ENCODE measurements around the gene CMKLR1.

CMKLR1 gene, protein sequence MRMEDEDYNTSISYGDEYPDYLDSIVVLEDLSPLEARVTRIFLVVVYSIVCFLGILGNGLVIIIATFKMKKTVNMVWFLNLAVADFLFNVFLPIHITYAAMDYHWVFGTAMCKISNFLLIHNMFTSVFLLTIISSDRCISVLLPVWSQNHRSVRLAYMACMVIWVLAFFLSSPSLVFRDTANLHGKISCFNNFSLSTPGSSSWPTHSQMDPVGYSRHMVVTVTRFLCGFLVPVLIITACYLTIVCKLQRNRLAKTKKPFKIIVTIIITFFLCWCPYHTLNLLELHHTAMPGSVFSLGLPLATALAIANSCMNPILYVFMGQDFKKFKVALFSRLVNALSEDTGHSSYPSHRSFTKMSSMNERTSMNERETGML

DNA sequence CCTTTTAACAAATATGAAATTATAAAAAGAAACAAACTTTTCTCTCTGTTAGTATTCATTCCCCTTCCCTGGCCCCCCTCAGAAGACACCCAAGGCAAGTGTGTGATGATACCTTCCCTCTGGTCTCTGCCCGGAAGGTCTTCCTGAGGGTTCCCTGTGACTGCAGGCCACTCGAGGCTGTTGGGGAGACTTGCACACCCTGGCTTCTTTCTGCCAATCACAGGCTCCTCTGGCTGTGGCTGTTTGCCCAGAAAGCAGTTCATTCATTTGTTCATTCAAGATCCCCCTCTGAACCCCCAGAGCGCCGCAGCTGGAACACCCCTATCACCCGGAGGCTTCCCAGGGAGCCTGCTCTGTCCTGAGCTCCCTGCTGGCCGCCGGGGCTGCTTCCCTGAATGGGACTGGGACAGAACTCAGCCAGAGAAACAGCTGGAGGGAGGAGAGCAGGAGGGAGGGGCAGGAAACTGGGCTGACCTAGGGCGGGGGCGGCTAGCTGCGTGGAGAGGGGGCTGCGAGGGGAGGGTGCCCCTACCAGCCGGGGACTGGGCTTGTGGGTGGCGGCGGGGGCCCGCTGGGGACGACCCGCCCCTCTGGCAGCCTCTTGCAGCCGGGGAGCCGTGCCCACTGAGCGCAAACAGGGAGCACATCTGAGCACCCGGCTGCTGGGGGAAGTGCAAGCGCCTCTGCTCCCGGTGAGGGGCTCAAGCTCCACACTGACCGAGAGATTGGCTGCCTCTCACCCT, at the start of gene CMKLR1:
Gene CMKLR1, minus strand, starts transcription at position 397 of the 743 bp plus-strand sequence. CDS start 45,720 bp downstream, outside the sequence.
- no peak for DNase-seq

GRCh38 chr12:108387771-108388170, 48.7 kb upstream of the CMKLR1 start:
- no peak for DNase-seq

GRCh38 chr12:108386709-108387360, 47.7 kb upstream of the CMKLR1 start:
- DNase-seq = no peak

DNA sequence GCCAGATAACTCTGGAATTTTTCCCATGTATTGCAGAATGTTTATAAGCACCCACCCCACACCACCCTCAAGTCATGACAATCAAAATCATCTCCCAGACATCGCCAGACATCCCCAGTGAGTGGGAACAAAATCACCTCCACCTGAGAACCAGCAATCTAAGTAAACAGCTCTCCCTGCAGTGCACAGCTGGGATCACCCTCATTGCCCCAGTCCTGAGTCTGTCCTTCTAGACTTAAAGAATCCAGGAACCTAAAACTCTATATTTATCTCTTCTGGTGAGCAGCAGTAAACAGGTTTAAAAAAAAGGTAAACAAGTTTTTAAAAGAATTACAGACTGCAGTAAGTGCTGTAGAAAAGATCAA, 43.3 kb upstream of the CMKLR1 start:
- DNase-seq = no peak

GRCh38 chr12:108381787-108382436, 42.8 kb upstream of the CMKLR1 start:
- DNase-seq = no peak

DNA sequence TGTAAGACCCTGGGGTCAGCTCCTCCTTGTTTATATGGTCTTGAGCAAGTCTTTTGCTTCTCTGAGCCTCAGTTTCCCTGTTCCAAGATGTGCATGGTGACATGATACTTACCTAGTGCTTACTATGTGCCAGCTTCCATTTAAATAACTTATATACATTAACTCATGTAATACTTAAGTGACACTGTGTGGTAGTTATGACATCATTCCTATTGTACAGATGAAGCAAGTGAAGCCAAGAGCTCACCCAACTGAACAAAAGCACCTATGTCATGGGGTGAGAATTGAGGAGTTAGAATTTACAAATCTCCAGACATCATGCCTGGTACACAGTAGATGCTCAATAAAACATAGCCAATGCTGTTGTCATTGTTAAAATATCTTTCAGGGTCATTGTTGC, 41.3 kb upstream of the CMKLR1 start:
- no peak for DNase-seq

DNA sequence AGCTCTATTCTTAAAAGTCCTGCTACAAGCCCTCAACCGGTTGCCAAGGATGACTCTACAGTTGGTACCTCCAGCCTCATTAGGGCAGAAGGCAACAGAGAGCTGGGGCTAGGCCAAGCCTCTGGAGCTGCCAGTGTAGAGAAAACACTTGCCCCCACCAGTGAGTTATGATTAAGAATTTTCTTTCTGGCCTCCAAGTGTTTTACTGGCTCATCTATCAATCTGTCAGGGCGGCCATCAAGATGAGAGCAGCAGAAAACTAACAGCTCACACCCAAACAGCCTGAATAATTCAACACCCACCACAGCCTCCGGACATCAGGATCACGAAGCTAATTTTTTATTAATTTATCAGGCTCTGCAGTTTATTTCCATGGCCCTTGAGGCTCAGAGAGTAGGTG, 40.7 kb upstream of the CMKLR1 start:
- no peak for DNase-seq

GRCh38 chr12:108378926-108379325, 39.8 kb upstream of the CMKLR1 start:
- DNase-seq = no peak

DNA sequence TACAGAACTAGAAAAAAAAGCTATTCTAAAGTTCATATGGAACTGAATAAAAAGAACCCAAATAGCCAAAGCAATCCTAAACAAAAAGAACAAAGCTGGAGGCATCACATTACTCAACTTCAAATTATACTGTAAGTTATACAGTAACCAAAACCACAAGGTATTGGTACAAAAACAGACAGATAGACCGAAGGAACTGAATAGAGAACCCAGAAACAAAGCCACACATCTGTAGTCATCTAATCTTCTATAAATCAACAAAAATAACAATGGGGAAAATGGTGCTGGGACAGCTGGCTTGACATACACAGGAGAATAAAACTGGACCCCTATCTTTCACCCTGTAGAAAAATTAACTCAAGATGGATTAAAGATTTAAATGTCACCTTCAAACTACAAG, 38.1 kb upstream of the CMKLR1 start:
- DNase-seq = no peak

- DNase-seq = no peak
Observed at GRCh38 chr12:108375986-108376663, 37.0 kb upstream of the CMKLR1 start.

DNA sequence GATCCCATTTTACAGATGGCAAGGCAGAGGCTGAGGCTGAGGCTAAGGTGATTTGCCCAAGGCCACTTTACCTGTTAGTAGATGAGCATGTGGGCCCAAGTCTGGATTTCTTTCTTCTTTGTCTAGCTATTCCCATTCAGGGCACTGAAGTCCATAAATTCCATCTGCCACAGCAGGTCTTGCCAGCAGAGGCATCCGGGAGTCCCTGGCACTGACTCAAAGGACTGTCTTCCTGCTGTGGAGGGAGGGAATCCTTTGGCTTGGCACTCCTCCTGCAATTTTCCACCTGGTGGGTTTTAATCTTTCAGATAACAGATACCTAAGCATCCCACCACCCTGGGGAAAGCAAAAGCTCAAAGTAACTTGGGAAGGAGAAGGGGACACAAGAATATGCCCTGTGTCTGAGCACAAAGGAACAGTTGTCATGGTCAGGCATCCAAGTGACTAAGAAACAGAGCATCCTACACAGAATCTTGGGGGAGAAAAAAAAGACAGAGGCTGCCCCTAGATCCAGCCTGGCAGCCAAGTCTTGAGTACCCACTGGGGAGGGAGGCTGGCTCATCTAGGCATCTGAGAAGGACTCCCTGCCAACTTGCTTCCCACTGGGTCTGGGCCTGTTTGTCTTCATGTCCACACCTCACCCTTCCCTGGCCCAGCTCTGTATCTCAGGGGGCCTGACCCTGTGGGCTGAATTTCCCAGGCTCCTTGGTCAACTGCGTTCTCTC, 35.6 kb upstream of the CMKLR1 start:
- DNase-seq = peak; percentile 74

- no peak for DNase-seq
Observed at GRCh38 chr12:108373111-108373510, 34.0 kb upstream of the CMKLR1 start.

DNA sequence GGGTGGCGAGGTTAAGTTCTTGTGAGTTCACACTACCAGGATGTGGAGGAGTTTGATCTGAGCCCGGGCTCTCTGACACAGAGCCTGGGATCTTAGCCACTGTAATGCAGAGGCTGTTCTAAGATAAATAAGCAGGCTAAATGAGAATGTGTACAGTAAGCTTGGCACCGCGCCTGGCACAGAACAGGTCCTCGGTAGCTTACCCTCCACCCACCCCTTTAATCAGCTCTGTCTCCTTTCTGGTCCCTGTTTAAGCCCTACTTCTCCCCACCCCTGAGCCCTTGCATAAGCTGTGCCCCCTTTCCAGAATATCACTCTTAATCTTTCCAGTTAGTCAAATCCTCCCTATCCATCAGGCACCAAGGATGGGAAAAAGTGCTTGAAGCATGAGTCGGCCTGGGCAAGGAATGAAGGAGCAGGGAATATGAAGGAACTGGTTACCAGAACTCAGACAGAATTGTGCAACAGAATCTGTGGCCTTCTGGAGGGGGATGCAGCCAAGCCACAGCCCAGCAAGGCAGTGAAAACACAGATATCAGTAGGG, 32.8 kb upstream of the CMKLR1 start:
- no peak for DNase-seq

DNA sequence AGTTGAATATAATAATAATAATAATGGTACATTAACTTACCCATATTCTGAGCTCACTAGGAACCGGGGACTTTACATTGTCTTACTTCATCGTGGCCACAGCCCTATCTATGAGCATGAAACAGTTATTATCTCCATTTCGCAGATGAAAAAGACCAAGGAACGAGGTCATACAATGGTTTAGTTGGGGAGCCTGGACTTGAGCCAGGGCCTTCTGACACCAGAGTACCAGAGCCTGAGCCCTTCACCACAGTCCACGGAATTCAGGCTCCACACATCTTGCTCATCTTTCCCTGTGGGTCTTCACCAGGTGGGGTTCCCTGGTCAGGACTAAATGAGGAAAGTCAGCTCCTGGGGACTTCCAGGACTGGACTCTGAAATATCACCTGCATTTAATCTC, 31.3 kb upstream of the CMKLR1 start:
- no peak for DNase-seq

- DNase-seq = no peak
Observed at GRCh38 chr12:108369736-108370396, 30.8 kb upstream of the CMKLR1 start.

- no peak for DNase-seq
Observed at GRCh38 chr12:108368089-108368488, 29.0 kb upstream of the CMKLR1 start.

DNA sequence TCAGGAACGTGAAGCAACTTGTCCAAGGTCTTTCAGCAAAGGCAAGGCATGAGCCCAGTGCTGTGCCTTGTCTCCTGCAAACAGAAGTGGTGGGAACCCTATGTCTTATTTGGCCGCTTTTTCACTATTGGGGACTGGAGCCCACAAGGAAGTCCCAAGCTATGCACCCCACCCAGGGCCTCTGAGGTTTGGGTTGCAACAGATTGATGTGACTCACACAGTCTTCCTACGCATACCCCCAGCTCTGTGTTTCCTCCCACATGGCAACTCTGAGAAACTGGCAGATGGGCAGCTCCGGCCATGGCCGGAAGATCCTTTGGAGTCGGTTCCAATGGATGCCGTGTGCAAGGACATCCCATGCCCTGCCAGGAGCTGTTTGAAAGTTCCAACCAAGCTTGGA, 28.3 kb upstream of the CMKLR1 start:
- DNase-seq = no peak

GRCh38 chr12:108365324-108365723, 26.2 kb upstream of the CMKLR1 start:
- no peak for DNase-seq

- DNase-seq = no peak
Observed at GRCh38 chr12:108364879-108365278, 25.8 kb upstream of the CMKLR1 start.

GRCh38 chr12:108363565-108363964, 24.5 kb upstream of the CMKLR1 start:
- DNase-seq = no peak

GRCh38 chr12:108363165-108363564, 24.1 kb upstream of the CMKLR1 start:
- DNase-seq = no peak
